Measurements from ENCODE around the gene GUCY2C.
A peak's percentile ranks its signal among the peaks of the same experiment; 100 is the strongest.

DNA sequence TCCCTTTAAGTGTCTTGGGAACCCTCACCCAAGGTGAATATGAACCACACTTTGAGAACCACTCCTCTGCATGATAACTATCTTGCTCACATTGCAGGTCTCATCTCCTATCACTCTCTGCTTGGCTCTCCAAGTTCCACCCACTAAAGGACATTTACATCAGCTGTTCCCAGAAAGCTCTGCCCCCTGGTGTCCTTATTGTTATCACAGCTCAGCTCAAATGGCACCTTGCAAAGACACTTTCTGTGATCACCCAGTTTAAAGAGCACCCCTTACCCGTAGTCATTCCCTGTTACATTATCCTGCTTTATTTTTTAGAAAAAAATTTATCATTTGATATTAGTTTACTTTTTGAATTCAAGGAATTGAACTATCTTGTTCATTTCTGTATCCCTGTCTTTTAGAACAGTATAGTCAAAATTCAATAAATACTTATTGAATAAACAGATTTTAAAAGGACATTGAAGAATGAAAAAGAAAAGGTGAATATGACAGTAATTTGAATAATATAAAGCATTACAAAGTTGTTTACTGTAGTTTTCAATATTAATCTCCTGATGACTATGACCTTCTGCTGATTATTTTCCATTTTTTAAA is 20.5 kb upstream of the GUCY2C start:
- TF ChIP-seq, protein P1, sequence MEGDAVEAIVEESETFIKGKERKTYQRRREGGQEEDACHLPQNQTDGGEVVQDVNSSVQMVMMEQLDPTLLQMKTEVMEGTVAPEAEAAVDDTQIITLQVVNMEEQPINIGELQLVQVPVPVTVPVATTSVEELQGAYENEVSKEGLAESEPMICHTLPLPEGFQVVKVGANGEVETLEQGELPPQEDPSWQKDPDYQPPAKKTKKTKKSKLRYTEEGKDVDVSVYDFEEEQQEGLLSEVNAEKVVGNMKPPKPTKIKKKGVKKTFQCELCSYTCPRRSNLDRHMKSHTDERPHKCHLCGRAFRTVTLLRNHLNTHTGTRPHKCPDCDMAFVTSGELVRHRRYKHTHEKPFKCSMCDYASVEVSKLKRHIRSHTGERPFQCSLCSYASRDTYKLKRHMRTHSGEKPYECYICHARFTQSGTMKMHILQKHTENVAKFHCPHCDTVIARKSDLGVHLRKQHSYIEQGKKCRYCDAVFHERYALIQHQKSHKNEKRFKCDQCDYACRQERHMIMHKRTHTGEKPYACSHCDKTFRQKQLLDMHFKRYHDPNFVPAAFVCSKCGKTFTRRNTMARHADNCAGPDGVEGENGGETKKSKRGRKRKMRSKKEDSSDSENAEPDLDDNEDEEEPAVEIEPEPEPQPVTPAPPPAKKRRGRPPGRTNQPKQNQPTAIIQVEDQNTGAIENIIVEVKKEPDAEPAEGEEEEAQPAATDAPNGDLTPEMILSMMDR (conservative IDR thresholded peaks at IDR 0.05; ENCODE audit: low read depth, low read length) = peak; percentile 72
- no peak for TF ChIP-seq EZH2 (IDR thresholded peaks at IDR 0.05; ENCODE audit: borderline replicate concordance, low read depth, low read length, poor library complexity, severe bottlenecking)
